Natural killer cell (primary cell): Measurements from ENCODE around the gene P3H2. TPM values are rescaled to one million over a fixed set of nuclear protein-coding genes. Genes with fewer than 3 reads are reported as not detected.

ENCODE experiments used
- ATAC-seq, 3 donors: fragments of 150-1000 bp in 2 of 3; fragments of 200-7000 bp in 1 of 3; cut with Tn5 transposase; 1 replicate in 1 of 3; 2 replicates in 2 of 3; pipeline ENCODE4 v1.10.0; 2021; ENCODE audit warnings: mild to moderate bottlenecking in 2 of 3, moderate library complexity in 2 of 3
- DNase-seq, 2 donors: peaks; one replicate each; pipeline versions ENCODE4 v3.0.0 to v3.0.0-alpha.2; 2013 to 2021; ENCODE audit warnings: mixed read lengths in 1 of 2
- H3K27ac ChIP-seq: one replicate; pipeline ENCODE4 v1.5.1; 2013; ENCODE audit warnings: mild to moderate bottlenecking, low read length
- H3K27me3 ChIP-seq: one replicate; pipeline ENCODE4 v1.6.1; 2013; ENCODE audit warnings: low read length; ENCODE audit not compliant: control insufficient read depth, insufficient read depth
- H3K36me3 ChIP-seq: one replicate; pipeline ENCODE4 v1.6.1; 2013; ENCODE audit warnings: low read length; ENCODE audit not compliant: control insufficient read depth, insufficient read depth
- H3K4me1 ChIP-seq: one replicate; pipeline ENCODE4 v1.6.1; 2013; ENCODE audit warnings: low read length; ENCODE audit not compliant: control insufficient read depth, insufficient read depth
- H3K4me3 ChIP-seq: one replicate; pipeline ENCODE4 v1.5.1; 2013; ENCODE audit warnings: low read length
- H3K9me3 ChIP-seq: one replicate; pipeline ENCODE4 v1.6.1; 2013; ENCODE audit warnings: low read length; ENCODE audit not compliant: control insufficient read depth, insufficient read depth
- H3K27ac Mint-ChIP-seq, 2 donors: one replicate each; pipeline ENCODE4 v1.8.0; 2022; ENCODE audit warnings: mild to moderate bottlenecking in 2 of 2, mixed read lengths in 2 of 2, moderate library complexity in 1 of 2
- H3K27me3 Mint-ChIP-seq, 2 donors: one replicate each; pipeline ENCODE4 v1.8.0; 2022; ENCODE audit warnings: low read depth in 2 of 2, mixed read lengths in 2 of 2
- H3K36me3 Mint-ChIP-seq: one replicate; pipeline ENCODE4 v1.8.0; 2022; ENCODE audit warnings: mixed read lengths
- H3K4me1 Mint-ChIP-seq, 2 donors: one replicate each; pipeline ENCODE4 v1.8.0; 2022; ENCODE audit warnings: mixed read lengths in 2 of 2
- H3K4me3 Mint-ChIP-seq: one replicate; pipeline ENCODE4 v1.8.0; 2022; ENCODE audit warnings: mild to moderate bottlenecking, moderate library complexity, mixed read lengths
- H3K9me3 Mint-ChIP-seq, 2 donors: one replicate each; pipeline ENCODE4 v1.8.0; 2022; ENCODE audit warnings: mixed read lengths in 2 of 2
- WGBS: methylation state at CpG from one replicate; pipeline ENCODE4 v1.1.7; 2013; ENCODE audit warnings: missing lambda C conversion rate; ENCODE audit not compliant: insufficient coverage; 5-methylcytosine and 5-hydroxymethylcytosine counted together
- intact Hi-C: fragments of 100-400 bp; cut with micrococcal nuclease; formaldehyde crosslinking; loops from one replicate; pipeline ENCODE4 v1.14.2; 2022
- total RNA-seq, 4 donors: library from RNA; stranded (reverse); fragments of 120-200 nt in 1 of 4; gene quantifications; one replicate each; pipeline versions ENCODE4 v1.2.3 to v1.2.4, GENCODE V29; 2013 to 2022
- TF ChIP-seq, protein P1 (sequence below): fragments of 200-600 bp; IDR thresholded peaks from one replicate; pipeline ENCODE4 v1.8.0; 2022; ENCODE audit warnings: antibody characterized with exemption

Gene P3H2
- total RNA-seq, 3 donors from 2014 or later (not counting 1 experiment from before 2014, with no cell fraction given), result 0.43 to 1.0 (median 0.64) TPM

DNA sequence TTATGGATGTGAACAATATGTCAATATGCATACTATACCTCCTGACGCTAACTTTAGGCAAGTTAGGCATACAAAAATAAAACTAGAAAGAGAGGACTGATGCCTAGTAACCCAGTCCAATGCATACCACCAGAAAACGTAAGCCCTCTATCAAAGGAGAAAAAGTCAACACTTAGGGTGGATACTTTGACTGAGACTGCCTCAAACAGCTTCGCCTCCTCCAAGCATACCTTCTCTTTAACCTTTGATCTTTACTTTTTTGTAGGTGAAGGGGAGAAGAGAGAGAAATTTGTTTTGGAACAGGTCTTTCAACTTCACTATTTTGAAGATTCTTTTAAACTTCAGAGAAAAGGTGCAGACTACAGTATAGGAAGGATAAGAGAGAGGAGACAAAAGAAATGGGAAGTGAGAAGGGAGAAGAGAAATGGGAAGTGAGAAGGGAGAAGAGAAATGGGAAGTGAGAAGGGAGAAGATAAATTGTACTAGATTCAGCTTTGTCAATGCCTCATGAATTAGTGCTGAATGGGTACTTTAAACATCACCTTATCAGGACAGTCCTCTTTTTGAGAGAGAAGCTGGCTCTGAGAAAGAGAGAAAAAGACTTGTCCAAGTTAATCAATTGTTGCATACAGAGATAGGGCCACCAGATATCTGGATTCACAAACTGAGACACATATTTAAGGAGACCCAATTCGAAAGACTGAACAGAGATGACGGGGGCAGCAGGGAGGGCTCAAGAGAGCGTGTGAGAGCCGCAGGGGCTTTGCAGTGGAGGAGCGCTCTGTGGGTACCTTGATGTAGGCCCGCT, 1.0 kb downstream of the P3H2 start:
- no peak overlapping the region for H3K27ac Mint-ChIP-seq
- no peak for DNase-seq

DNA sequence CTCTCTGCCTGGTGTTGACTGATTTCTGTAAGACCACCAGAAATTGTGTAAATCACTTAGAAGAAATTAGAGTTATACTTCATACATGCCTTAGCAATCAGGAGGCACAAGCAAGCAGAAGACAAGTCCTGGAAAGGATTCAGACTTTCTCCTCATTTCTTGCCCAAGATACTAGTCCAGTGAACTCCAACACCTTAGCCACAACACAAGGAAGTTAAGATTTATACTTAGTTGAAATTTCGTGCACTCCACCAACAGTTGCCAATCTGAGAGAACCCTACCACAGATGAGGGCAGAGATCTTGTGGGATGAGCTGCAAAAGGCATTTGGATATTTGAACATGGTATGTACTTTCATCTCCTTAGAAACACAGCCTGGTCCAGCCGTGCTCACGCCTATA, 2.3 kb downstream of the P3H2 start:
- intact Hi-C loops, result no loop called here
- Mint-ChIP-seq H3K9me3 (peaks cover 0 to 4% of the 10 kb centered on the region in 2 donors), H3K27me3 (peaks cover 14 to 20% of the 10 kb centered on the region in 2 donors), H3K27ac (no peak overlapping the region), H3K4me1 (peaks cover 4 to 8% of the 10 kb centered on the region in 2 donors), H3K4me3 (no peak overlapping the region), H3K36me3 (peaks cover 10% of the 10 kb centered on the region)
- ATAC-seq, result no peak
- no peak for DNase-seq
- no peaks in the 10 kb centered on the region for H3K36me3 ChIP-seq
- peaks cover 6% of the 10 kb centered on the region for H3K27me3 ChIP-seq
- H3K9me3 ChIP-seq, result peaks cover 3% of the 10 kb centered on the region
- no peak overlapping the region for H3K27ac ChIP-seq
- no peak overlapping the region for H3K4me3 ChIP-seq
- no peaks in the 10 kb centered on the region for H3K4me1 ChIP-seq
- TF ChIP-seq, protein P1, sequence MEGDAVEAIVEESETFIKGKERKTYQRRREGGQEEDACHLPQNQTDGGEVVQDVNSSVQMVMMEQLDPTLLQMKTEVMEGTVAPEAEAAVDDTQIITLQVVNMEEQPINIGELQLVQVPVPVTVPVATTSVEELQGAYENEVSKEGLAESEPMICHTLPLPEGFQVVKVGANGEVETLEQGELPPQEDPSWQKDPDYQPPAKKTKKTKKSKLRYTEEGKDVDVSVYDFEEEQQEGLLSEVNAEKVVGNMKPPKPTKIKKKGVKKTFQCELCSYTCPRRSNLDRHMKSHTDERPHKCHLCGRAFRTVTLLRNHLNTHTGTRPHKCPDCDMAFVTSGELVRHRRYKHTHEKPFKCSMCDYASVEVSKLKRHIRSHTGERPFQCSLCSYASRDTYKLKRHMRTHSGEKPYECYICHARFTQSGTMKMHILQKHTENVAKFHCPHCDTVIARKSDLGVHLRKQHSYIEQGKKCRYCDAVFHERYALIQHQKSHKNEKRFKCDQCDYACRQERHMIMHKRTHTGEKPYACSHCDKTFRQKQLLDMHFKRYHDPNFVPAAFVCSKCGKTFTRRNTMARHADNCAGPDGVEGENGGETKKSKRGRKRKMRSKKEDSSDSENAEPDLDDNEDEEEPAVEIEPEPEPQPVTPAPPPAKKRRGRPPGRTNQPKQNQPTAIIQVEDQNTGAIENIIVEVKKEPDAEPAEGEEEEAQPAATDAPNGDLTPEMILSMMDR, result no peak
- 94% methylated on average over 2 of the region's 3 CpGs for WGBS

More for the DNA sequence above, 1.0 kb downstream of the P3H2 start:
- H3K9me3 ChIP-seq, result peaks cover 3% of the 10 kb centered on the region
- no peak overlapping the region for H3K4me3 ChIP-seq
- peaks cover 0 to 2% of the 10 kb centered on the region in 2 donors for H3K9me3 Mint-ChIP-seq
- TF ChIP-seq, protein P1, result no peak
- H3K4me1 Mint-ChIP-seq, result peaks cover 4 to 8% of the 10 kb centered on the region in 2 donors
- no peaks in the 10 kb centered on the region for H3K36me3 ChIP-seq
- peaks cover 10% of the 10 kb centered on the region for H3K36me3 Mint-ChIP-seq
- no peak for ATAC-seq
- H3K4me1 ChIP-seq, result no peaks in the 10 kb centered on the region
- no peak overlapping the region for H3K27ac ChIP-seq
- intact Hi-C loops, result no loop called here
- H3K4me3 Mint-ChIP-seq, result peak overlapping the region; percentile 29
- peaks cover 16 to 30% of the 10 kb centered on the region in 2 donors for H3K27me3 Mint-ChIP-seq
- 21% methylated on average over 7 of the region's 9 CpGs for WGBS
- H3K27me3 ChIP-seq, result peaks cover 6% of the 10 kb centered on the region

DNA sequence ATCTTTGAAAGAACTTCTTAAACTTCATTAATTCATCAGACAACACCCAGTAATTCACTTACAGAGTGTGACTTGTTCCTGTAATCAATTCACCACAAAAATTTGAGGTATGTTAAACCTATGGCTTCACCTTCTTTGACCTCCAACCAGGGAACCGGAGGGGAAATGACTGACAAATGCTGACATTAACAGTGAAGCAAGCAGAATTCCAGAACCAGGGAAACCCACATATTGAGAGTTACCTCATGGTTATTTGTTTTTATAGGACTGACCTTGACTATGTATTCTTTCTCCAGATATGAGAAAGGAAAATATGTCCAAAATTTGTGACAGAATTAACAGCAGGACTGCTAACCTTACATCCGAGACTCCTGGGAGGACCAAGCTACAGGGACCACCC, 2.7 kb downstream of the P3H2 start:
- H3K27me3 ChIP-seq, result peaks cover 6% of the 10 kb centered on the region
- peaks cover 3% of the 10 kb centered on the region for H3K9me3 ChIP-seq
- no peak overlapping the region for H3K4me3 ChIP-seq
- Mint-ChIP-seq H3K4me3 (no peak overlapping the region), H3K27ac (no peak overlapping the region), H3K9me3 (peaks cover 0 to 6% of the 10 kb centered on the region in 2 donors), H3K27me3 (peaks cover 14 to 20% of the 10 kb centered on the region in 2 donors), H3K36me3 (peaks cover 10% of the 10 kb centered on the region), H3K4me1 (peaks cover 4 to 8% of the 10 kb centered on the region in 2 donors)
- no peak overlapping the region for H3K27ac ChIP-seq
- no peaks in the 10 kb centered on the region for H3K36me3 ChIP-seq
- WGBS, result 95% methylated on average over 2 of the region's 2 CpGs
- TF ChIP-seq, protein P1, result no peak
- H3K4me1 ChIP-seq, result no peaks in the 10 kb centered on the region
- no peak for DNase-seq
- intact Hi-C loops, result no loop called here
- ATAC-seq, result no peak
